ENCODE results near the gene TRAPPC8.

- TF ChIP-seq CTCF (IDR thresholded peaks at IDR 0.05) (no peak), POLR2A (IDR thresholded peaks at IDR 0.05) (no peak)
These were observed 24.2 kb downstream of the TRAPPC8 start for GRCh38 chr18:31918733-31919132.

All from lower leg skin (tissue), 3 donors.